NOMO-1 treated with DMSO at 0.1 percent for 48 hours (cell line): Measurements from ENCODE around the gene PIGP.
A peak's percentile ranks its signal among the peaks of the same experiment; 100 is the strongest.
"Not testable (repeated sequence)": the region's sequence is repeated elsewhere in the genome, so short reads cannot be mapped to it uniquely, and the experiment has no call there.

Experiments
- DNase-seq: peaks from one replicate; lab custom pipeline; 2025; ENCODE audit not compliant: unreplicated experiment; lab: John Stamatoyannopoulos, UW

PIGP gene

GRCh38 chr21:37045149-37045548, 27.7 kb downstream of the PIGP start:
- DNase-seq: peak; percentile 68

- DNase-seq: no peak
These were observed 28.2 kb downstream of the PIGP start for GRCh38 chr21:37044643-37045042.

- DNase-seq: no peak
These were observed 29.1 kb downstream of the PIGP start for GRCh38 chr21:37043818-37044217.

GRCh38 chr21:37041706-37042271, 31.1 kb downstream of the PIGP start:
- no peak for DNase-seq

GRCh38 chr21:37040212-37040611, 32.7 kb downstream of the PIGP start:
- DNase-seq: no peak

GRCh38 chr21:37039411-37040075, 33.3 kb downstream of the PIGP start:
- no peak for DNase-seq

- DNase-seq: no peak
These were observed 36.7 kb downstream of the PIGP start for GRCh38 chr21:37036177-37036576.

GRCh38 chr21:37034394-37034793, 38.5 kb downstream of the PIGP start:
- not testable (repeated sequence) for DNase-seq

GRCh38 chr21:37032877-37033471, 39.9 kb downstream of the PIGP start:
- DNase-seq: peak; percentile 16

GRCh38 chr21:37032293-37032692, 40.6 kb downstream of the PIGP start:
- DNase-seq: no peak

GRCh38 chr21:37030864-37031263, 42.0 kb downstream of the PIGP start:
- DNase-seq: no peak

GRCh38 chr21:37028570-37028969, 44.3 kb downstream of the PIGP start:
- DNase-seq: no peak

- DNase-seq: no peak
These were observed 46.4 kb downstream of the PIGP start for GRCh38 chr21:37026499-37026898.

GRCh38 chr21:37017951-37018679, 54.8 kb downstream of the PIGP start:
- DNase-seq: no peak
